ENCODE results near the gene TCF12. TPM values are rescaled to one million over a fixed set of nuclear protein-coding genes. Genes with fewer than 3 reads are reported as not detected.
A peak's percentile ranks its signal among the peaks of the same experiment; 100 is the strongest.

The TCF12 gene
- total RNA-seq, 1 donor from 2014 or later: 112 TPM

DNA sequence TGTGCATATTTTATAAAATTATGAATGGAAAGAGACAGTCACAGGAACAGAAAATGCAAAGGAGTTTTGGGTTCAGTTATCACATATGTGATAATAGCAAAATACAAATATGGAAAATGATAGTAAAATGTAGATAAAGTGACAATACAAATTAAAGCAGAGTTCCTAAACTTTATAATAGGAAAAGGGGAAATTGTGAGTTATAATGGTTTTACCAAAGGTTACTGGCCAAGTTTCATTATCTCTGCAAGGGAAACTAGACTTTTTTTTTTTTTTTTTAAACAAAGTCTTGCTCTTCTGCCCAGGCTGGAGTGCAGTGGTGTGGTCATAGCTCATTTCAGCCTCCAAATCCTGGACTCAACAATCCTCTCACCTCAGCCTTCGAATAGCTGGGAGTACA is 229.2 kb downstream of the TCF12 start:
- peaks cover 16% of the 10 kb centered on the region for H3K4me1 ChIP-seq (ENCODE audit: insufficient read depth, low read length)
- Mint-ChIP-seq H3K9me3 (ENCODE audit: unreplicated experiment) (no peaks in the 10 kb centered on the region), H3K36me3 (ENCODE audit: low read depth, unreplicated experiment) (peaks cover 14% of the 10 kb centered on the region), H3K27me3 (ENCODE audit: low read depth, unreplicated experiment) (no peaks in the 10 kb centered on the region), H3K27ac (ENCODE audit: unreplicated experiment) (no peak overlapping the region), H3K4me3 (ENCODE audit: unreplicated experiment) (no peak overlapping the region), H3K4me1 (ENCODE audit: low read depth, unreplicated experiment) (peaks cover 22% of the 10 kb centered on the region)
- H3K9ac ChIP-seq (ENCODE audit: low read length): no peak overlapping the region
- H4K20me1 ChIP-seq (ENCODE audit: insufficient read depth, low read length): peaks cover 15% of the 10 kb centered on the region
- H3K27me3 ChIP-seq (ENCODE audit: insufficient read depth, low read length): no peaks in the 10 kb centered on the region
- H3K9me3 ChIP-seq (ENCODE audit: insufficient read depth, low read depth, low read length): no peaks in the 10 kb centered on the region
- peaks cover 8% of the 10 kb centered on the region for H3K79me2 ChIP-seq (ENCODE audit: insufficient read depth, low read length)
- H3K4me2 ChIP-seq (ENCODE audit: low read length): no peak overlapping the region
- H3K4me3 ChIP-seq (ENCODE audit: insufficient read depth, low read depth, low read length): no peak overlapping the region
- TF ChIP-seq EZH2 (IDR thresholded peaks at IDR 0.05; ENCODE audit: insufficient read depth, low read length): no peak
- TF ChIP-seq, protein P1, sequence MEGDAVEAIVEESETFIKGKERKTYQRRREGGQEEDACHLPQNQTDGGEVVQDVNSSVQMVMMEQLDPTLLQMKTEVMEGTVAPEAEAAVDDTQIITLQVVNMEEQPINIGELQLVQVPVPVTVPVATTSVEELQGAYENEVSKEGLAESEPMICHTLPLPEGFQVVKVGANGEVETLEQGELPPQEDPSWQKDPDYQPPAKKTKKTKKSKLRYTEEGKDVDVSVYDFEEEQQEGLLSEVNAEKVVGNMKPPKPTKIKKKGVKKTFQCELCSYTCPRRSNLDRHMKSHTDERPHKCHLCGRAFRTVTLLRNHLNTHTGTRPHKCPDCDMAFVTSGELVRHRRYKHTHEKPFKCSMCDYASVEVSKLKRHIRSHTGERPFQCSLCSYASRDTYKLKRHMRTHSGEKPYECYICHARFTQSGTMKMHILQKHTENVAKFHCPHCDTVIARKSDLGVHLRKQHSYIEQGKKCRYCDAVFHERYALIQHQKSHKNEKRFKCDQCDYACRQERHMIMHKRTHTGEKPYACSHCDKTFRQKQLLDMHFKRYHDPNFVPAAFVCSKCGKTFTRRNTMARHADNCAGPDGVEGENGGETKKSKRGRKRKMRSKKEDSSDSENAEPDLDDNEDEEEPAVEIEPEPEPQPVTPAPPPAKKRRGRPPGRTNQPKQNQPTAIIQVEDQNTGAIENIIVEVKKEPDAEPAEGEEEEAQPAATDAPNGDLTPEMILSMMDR (IDR thresholded peaks at IDR 0.05; ENCODE audit: insufficient read depth, low read depth, low read length): no peak
- H3K27ac ChIP-seq (ENCODE audit: low read depth, low read length): no peak overlapping the region
- H3K36me3 ChIP-seq (ENCODE audit: insufficient read depth, low read length): peaks cover 5% of the 10 kb centered on the region
- DNase-seq (ENCODE audit: low read depth) (no peak), FAIRE-seq (no peak)
- H2AFZ ChIP-seq (ENCODE audit: low read depth, low read length): no peak overlapping the region

DNA sequence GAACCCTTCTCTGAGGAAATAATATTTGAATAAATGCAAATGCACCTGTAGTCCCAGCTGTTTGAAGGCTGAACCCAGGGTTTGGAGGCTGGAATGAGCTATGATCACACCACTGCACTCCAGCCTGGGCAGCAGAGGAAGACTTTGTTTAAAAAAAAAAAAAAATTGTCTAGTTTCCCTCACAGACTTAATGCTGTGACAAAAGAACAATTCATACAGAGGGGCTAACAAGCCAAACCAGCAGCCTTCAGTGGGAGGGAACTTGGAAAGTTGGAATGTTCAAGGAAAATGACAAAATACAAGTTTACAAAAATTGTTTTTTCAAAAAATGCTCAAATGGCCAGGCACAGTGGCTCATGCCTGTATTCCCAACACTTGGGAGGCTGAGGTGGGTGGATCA is 229.8 kb downstream of the TCF12 start:
- no peak overlapping the region for H3K27ac Mint-ChIP-seq (ENCODE audit: unreplicated experiment)
- no peak overlapping the region for H2AFZ ChIP-seq (ENCODE audit: low read depth, low read length)

DNA sequence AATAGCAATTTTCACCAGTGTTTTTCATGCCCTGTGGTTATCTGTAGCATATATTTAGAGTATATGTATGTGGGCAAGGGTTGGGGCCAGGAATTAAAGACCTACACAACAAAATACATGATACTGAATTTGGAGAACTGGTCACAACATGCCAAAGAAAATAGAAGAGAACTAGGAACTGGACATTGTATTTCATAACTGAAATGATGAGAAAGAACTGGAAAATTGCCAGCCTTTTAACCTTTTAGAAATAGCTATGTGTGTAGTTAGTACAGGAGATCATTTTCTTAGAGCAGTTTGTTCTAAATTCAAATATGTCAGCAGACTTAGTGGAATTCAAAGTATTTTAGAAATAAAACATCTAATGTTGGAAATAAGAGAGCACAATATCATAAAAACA is 230.8 kb downstream of the TCF12 start:
- no peak overlapping the region for H2AFZ ChIP-seq (ENCODE audit: low read depth, low read length)
- no peak overlapping the region for H3K9ac ChIP-seq (ENCODE audit: low read length)
- peaks cover 8% of the 10 kb centered on the region for H4K20me1 ChIP-seq (ENCODE audit: insufficient read depth, low read length)
- H3K4me1 Mint-ChIP-seq (ENCODE audit: low read depth, unreplicated experiment): peaks cover 23% of the 10 kb centered on the region
- no peaks in the 10 kb centered on the region for H3K27me3 ChIP-seq (ENCODE audit: insufficient read depth, low read length)
- peaks cover 19% of the 10 kb centered on the region for H3K36me3 Mint-ChIP-seq (ENCODE audit: low read depth, unreplicated experiment)
- H3K4me3 Mint-ChIP-seq (ENCODE audit: unreplicated experiment): no peak overlapping the region
- H3K79me2 ChIP-seq (ENCODE audit: insufficient read depth, low read length): peaks cover 7% of the 10 kb centered on the region
- H3K4me1 ChIP-seq (ENCODE audit: insufficient read depth, low read length): peaks cover 23% of the 10 kb centered on the region
- no peak overlapping the region for H3K4me3 ChIP-seq (ENCODE audit: insufficient read depth, low read depth, low read length)
- no peaks in the 10 kb centered on the region for H3K27me3 Mint-ChIP-seq (ENCODE audit: low read depth, unreplicated experiment)
- FAIRE-seq (no peak), DNase-seq (ENCODE audit: low read depth) (peak; percentile 32)
- H3K36me3 ChIP-seq (ENCODE audit: insufficient read depth, low read length): peaks cover 5% of the 10 kb centered on the region
- H3K9me3 ChIP-seq (ENCODE audit: insufficient read depth, low read depth, low read length): no peaks in the 10 kb centered on the region
- no peak overlapping the region for H3K27ac Mint-ChIP-seq (ENCODE audit: unreplicated experiment)
- no peaks in the 10 kb centered on the region for H3K9me3 Mint-ChIP-seq (ENCODE audit: unreplicated experiment)
- no peak overlapping the region for H3K27ac ChIP-seq (ENCODE audit: low read depth, low read length)
- H3K4me2 ChIP-seq (ENCODE audit: low read length): no peak overlapping the region
- no peak for TF ChIP-seq EZH2 (IDR thresholded peaks at IDR 0.05; ENCODE audit: insufficient read depth, low read length)
- TF ChIP-seq, protein P1 (IDR thresholded peaks at IDR 0.05; ENCODE audit: insufficient read depth, low read depth, low read length): no peak

More for the DNA sequence above, 229.8 kb downstream of the TCF12 start:
- no peak overlapping the region for H3K9ac ChIP-seq (ENCODE audit: low read length)
- H3K9me3 ChIP-seq (ENCODE audit: insufficient read depth, low read depth, low read length): no peaks in the 10 kb centered on the region
- no peaks in the 10 kb centered on the region for H3K27me3 ChIP-seq (ENCODE audit: insufficient read depth, low read length)
- H3K4me1 ChIP-seq (ENCODE audit: insufficient read depth, low read length): peaks cover 19% of the 10 kb centered on the region
- DNase-seq (ENCODE audit: low read depth) (no peak), FAIRE-seq (no peak)
- H3K4me3 ChIP-seq (ENCODE audit: insufficient read depth, low read depth, low read length): no peak overlapping the region
- Mint-ChIP-seq H3K27me3 (ENCODE audit: low read depth, unreplicated experiment) (no peaks in the 10 kb centered on the region), H3K36me3 (ENCODE audit: low read depth, unreplicated experiment) (peaks cover 17% of the 10 kb centered on the region), H3K4me3 (ENCODE audit: unreplicated experiment) (no peak overlapping the region), H3K4me1 (ENCODE audit: low read depth, unreplicated experiment) (peaks cover 28% of the 10 kb centered on the region), H3K9me3 (ENCODE audit: unreplicated experiment) (no peaks in the 10 kb centered on the region)
- TF ChIP-seq EZH2 (IDR thresholded peaks at IDR 0.05; ENCODE audit: insufficient read depth, low read length): no peak
- TF ChIP-seq, protein P1 (IDR thresholded peaks at IDR 0.05; ENCODE audit: insufficient read depth, low read depth, low read length): no peak
- peaks cover 7% of the 10 kb centered on the region for H3K79me2 ChIP-seq (ENCODE audit: insufficient read depth, low read length)
- no peak overlapping the region for H3K4me2 ChIP-seq (ENCODE audit: low read length)
- H3K27ac ChIP-seq (ENCODE audit: low read depth, low read length): no peak overlapping the region
- peaks cover 15% of the 10 kb centered on the region for H4K20me1 ChIP-seq (ENCODE audit: insufficient read depth, low read length)
- H3K36me3 ChIP-seq (ENCODE audit: insufficient read depth, low read length): peaks cover 5% of the 10 kb centered on the region
